Embryonic facial prominence (tissue), 1 donor: ENCODE data around the gene INPP4B.

ENCODE experiments used
- DNase-seq: peaks from one replicate; pipeline ENCODE4 v3.0.0-alpha.2; 2016; ENCODE audit errors: extremely low spot score

Gene INPP4B

DNA sequence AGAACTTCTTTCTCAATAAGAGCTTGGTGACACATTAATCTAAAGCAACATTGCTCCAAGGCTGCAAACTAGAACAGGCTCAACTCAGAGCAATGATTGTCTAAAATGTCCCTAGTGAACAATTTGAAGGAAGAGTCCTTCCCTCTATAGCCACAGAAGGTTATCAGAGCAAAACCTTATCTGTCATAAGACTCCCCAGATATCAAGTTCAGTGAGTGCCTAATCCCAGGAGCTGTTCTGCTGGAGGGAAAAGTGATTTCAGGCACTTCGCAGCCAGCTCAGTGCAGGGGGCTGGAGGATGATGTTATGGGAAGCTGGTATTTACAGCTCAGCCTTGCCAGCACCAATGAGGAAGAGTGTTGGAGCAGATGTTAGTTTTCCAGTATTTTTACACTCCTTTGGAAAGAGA lies 497.5 kb downstream of the INPP4B start:
- no peak for DNase-seq

GRCh38 chr4:142347241-142347640 lies 498.9 kb downstream of the INPP4B start:
- no peak for DNase-seq

DNA sequence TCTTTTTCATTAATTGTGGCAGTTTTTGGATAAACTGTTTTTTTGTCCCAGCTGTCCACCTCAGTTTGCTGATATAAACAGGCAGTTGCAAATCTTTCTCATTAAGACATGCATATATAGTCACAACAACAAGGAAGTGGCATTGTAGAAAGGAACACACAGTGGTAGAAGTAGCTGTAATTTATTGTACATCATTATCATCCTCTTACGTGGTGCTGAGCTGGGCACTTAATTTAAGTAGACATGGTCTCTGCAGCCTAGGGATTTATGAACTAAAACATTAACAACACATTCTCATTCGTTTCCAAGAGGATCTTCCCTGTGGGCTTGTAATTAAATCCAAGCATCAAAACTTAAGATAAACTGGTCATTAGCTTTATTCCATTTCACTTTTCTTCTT lies 500.2 kb downstream of the INPP4B start:
- DNase-seq: no peak

DNA sequence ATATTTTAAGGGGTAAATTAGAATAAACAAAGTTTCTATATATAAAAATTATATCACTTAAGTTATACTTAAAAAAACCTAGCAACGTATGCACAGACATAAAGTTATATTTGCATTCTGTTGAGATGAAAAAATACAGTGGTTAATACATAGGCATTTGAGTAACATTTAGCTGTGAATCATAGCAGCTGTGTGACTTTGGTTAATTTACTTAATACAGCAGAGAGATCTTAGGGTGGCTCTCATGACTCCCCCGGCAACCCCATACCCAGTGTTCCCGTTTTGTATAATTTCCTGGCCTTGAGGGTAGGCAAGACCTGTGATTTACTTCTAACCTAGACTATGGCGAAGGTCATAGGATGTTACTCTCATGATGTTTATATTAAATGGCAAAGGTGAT lies 504.8 kb downstream of the INPP4B start:
- no peak for DNase-seq

DNA sequence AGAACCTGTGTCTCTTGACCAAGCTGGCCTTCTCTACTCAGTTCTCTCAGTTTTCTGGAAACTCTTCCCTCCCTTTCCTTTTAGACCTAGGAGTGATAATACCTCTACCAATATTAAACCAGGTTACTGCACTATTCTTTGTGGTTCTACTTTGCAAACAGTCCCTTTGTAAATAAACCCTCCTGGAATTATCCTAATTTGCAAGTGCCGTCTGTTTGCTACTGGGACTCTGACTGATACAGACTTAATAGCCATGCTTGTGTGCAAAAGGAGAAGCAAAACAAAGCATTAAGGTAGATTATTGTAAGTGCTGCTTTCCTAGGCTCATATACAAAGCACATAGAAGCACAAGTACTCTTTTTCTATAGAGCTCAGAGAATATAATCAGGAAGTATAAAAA lies 507.0 kb downstream of the INPP4B start:
- DNase-seq: no peak

GRCh38 chr4:142336251-142336934 lies 509.7 kb downstream of the INPP4B start:
- DNase-seq: no peak

DNA sequence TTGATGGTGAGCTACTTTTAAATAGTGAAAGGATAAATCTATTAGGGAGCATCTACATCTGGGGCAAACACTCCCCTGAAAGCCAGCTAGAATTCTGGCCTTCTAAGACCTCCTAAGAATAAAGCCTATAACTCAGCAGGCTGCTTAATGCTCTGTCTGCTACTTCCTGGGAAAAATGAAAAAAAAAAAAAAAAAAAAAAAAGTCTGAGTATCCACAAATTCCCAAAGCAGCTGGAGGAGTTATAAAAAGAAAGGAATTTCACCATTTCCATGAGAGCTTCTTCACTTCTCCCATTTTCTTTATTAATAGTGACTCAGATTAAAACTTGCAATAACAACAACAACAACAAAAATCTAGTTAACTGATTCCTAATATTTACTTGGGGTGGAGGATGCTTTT lies 511.2 kb downstream of the INPP4B start:
- no peak for DNase-seq

DNA sequence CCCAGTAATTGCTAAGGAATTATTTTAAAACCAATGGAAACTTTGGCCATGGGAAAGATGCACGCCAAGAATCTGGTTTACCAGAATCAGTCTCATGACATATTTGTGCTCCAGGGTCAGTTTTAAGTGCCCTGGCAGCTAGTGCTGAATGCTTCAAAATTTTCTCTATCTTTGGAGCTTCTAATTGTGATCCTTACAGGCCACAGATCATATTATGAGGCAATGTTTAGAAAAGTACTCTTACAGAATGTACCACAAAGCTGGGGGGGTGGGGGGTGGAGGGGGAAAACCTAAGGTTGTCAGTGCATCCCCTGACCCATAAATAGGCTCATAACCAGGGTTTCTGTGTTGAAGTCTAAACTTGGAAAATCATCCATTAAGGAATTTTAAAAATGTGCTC lies 514.5 kb downstream of the INPP4B start:
- no peak for DNase-seq

DNA sequence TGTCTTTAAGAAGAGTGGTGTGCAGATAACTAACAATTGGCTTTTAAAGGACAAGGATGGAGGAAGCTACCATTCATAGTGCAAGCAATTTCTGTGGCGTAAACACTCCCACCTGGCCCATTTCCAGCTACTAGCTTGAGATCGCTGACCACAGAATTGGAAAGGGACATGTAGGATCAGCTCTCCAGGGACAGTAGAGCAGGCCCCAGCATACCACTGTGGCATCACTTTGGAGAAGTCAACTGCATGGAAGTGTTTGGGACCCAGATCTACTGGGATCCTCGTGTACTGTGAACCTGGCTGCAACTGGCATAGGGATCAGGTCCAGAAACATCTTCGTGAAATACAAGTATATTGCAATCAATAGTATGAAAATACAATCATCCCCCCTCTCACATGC lies 515.0 kb downstream of the INPP4B start:
- DNase-seq: no peak

- DNase-seq: no peak
Measured at GRCh38 chr4:142330311-142330710, 515.8 kb downstream of the INPP4B start.

DNA sequence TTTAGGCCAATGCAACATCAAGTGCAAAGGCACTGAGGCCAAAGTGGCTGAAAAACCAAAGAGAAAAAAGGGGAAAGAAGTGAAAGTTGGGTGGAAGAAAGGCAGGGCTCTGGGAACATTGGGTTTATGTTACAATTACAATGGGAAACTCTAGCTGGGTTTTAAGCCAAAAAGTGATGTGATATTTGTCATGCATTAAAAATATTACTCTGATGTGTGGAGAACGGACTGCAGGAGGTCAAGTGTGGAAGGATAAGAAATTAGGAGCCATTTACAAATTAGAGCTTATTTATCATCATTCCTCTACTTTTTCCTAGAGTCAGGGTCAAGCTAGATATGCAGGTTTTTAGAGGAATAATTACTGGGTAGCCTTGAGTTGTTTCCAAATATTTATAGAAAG lies 516.8 kb downstream of the INPP4B start:
- DNase-seq: no peak

GRCh38 chr4:142326181-142326580 lies 519.9 kb downstream of the INPP4B start:
- no peak for DNase-seq

GRCh38 chr4:142324572-142324971 lies 521.5 kb downstream of the INPP4B start:
- DNase-seq: no peak

GRCh38 chr4:142322996-142323395 lies 523.1 kb downstream of the INPP4B start:
- DNase-seq: no peak

- no peak for DNase-seq
Measured at GRCh38 chr4:142318280-142318679, 527.8 kb downstream of the INPP4B start.

DNA sequence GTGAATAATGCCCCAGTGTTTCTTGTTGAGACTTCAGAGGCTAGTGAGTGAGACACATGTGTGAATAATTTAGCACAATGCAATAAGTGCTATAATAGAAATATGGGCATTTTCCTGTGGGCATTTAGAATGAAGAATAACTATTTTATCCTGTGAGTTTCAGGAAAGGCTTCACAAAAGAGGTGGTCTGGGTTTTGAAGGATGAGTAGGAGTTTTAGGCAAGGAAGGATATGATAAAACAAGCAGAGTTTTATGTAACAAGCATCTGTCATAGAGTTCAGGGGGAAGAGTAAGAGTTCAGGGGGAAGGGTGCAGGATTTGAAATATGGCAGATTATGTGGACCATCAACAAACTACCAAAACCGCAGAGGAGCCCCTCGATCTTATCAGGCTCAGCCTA lies 529.2 kb downstream of the INPP4B start:
- no peak for DNase-seq

- DNase-seq: no peak
Measured at GRCh38 chr4:142316025-142316424, 530.1 kb downstream of the INPP4B start.

DNA sequence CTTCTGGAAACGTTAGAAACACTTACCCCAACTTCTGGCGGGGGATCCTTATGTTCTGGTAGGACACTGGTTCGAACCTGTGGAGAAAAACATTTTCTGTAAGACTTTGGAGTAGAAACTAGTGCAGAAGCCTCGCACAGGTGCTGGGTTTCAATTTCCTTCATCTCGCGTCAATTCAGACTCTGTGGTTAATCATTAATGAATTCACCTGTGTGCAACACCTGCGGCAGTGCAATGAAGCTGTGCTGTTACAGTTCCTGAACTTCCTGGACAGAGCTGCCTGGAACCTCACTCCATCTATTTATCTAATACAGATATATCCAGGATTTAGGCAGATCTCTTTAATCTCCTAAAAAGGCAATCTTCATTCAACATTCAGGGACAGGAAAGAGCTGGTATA lies 531.4 kb downstream of the INPP4B start:
- no peak for DNase-seq

GRCh38 chr4:142314247-142314646 lies 531.9 kb downstream of the INPP4B start:
- DNase-seq: no peak

- DNase-seq: no peak
Measured at GRCh38 chr4:142312391-142312790, 533.7 kb downstream of the INPP4B start.

- DNase-seq: no peak
Measured at GRCh38 chr4:142311916-142312315, 534.2 kb downstream of the INPP4B start.

GRCh38 chr4:142309772-142310171 lies 536.3 kb downstream of the INPP4B start:
- no peak for DNase-seq

- DNase-seq: no peak
Measured at GRCh38 chr4:142307857-142308256, 538.2 kb downstream of the INPP4B start.

DNA sequence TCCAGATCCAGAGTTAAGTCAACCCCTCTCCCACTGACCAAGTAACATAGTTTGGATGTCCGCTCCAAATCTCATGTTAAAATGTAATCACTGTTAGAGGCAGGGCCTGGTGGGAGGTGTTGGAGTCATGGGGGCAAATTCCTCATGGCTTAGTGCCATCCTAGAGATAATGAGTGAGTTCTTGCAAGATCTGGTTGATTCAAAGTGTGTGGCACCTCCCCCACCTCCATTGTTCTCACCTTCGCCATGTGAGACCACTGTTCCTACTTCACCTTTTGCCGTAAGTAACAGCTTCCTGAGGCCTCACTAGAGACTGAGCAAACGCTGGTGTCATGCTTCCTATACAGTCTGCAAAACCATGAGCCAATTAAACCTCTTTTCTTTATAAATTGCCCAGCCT lies 548.8 kb downstream of the INPP4B start:
- no peak for DNase-seq
